SK-N-SH (cell line): Measurements from ENCODE around the gene RASL12. TPM values are rescaled to one million over a fixed set of nuclear protein-coding genes. Genes with fewer than 3 reads are reported as not detected.

Source experiments
- polyA plus RNA-seq, 3 experiments: library from polyadenylated mRNA; depleted of rRNA; stranded (reverse); fragments of >200 nt; gene quantifications; 2 replicates each; pipeline ENCODE4 v1.2.3, GENCODE V29; 2012
- small RNA-seq, 7 experiments: library from RNA; depleted of rRNA; stranded (forward); fragments of <200 nt; gene quantifications; one replicate each; pipeline ENCODE3, GENCODE V24; 2012

RASL12 gene
- polyA plus RNA-seq, 1 of the 3 experiments (the other 2 are of a cell fraction), result not detected

Small RNA genes lying within 50 kb of the gene (small RNA-seq; reads per million reads assigned to genes)
- gene AC013553.1, result 0 reads per million in 7 experiments

Other genes starting within 250 kb of the RASL12 start
- gene PIF1, start 242.3 kb downstream of the RASL12 start, polyA plus RNA-seq (2012; rRNA removed), result 12.1 and 12.4 TPM in 2 replicates
- gene PLEKHO2, start 226.1 kb downstream of the RASL12 start, polyA plus RNA-seq (2012; rRNA removed), result 6.8 and 7.8 TPM in 2 replicates
- 7.2 and 8.6 TPM in 2 replicates for gene ANKDD1A, start 156.1 kb downstream of the RASL12 start, polyA plus RNA-seq (2012; rRNA removed)
- gene SPG21, start 78.1 kb downstream of the RASL12 start, polyA plus RNA-seq (2012; rRNA removed), result 56.5 and 57.1 TPM in 2 replicates
- gene MTFMT, start 38.4 kb downstream of the RASL12 start, polyA plus RNA-seq (2012; rRNA removed), result 12.1 and 12.7 TPM in 2 replicates
- gene SLC51B, start 22.6 kb downstream of the RASL12 start, polyA plus RNA-seq (2012; rRNA removed), result not detected in 2 replicates
- gene KBTBD13, start 8.8 kb upstream of the RASL12 start, polyA plus RNA-seq (2012; rRNA removed), result not detected in 2 replicates
- gene UBAP1L, start 47.2 kb upstream of the RASL12 start, polyA plus RNA-seq (2012; rRNA removed), result 1.8 and 1.9 TPM in 2 replicates
- 15.3 and 17.5 TPM in 2 replicates for gene PDCD7, start 65.8 kb upstream of the RASL12 start, polyA plus RNA-seq (2012; rRNA removed)
- 12.9 and 17.3 TPM in 2 replicates for gene CLPX, start 117.4 kb upstream of the RASL12 start, polyA plus RNA-seq (2012; rRNA removed)
- 0.03 and 0.15 TPM in 2 replicates for gene CILP, start 143.5 kb upstream of the RASL12 start, polyA plus RNA-seq (2012; rRNA removed)
- 6.3 and 6.5 TPM in 2 replicates for gene PARP16, start 218.9 kb upstream of the RASL12 start, polyA plus RNA-seq (2012; rRNA removed)
- gene RNU5A-1, start 228.1 kb upstream of the RASL12 start, polyA plus RNA-seq (2012; rRNA removed), result not detected in 2 replicates
- gene RNU5B-1, start 236.7 kb upstream of the RASL12 start, polyA plus RNA-seq (2012; rRNA removed), result not detected in 2 replicates